ENCODE data around the gene HNRNPAB.
"Not testable (repeated sequence)": the region's sequence is repeated elsewhere in the genome, so short reads cannot be mapped to it uniquely, and the experiment has no call there.

Gene HNRNPAB

DNA sequence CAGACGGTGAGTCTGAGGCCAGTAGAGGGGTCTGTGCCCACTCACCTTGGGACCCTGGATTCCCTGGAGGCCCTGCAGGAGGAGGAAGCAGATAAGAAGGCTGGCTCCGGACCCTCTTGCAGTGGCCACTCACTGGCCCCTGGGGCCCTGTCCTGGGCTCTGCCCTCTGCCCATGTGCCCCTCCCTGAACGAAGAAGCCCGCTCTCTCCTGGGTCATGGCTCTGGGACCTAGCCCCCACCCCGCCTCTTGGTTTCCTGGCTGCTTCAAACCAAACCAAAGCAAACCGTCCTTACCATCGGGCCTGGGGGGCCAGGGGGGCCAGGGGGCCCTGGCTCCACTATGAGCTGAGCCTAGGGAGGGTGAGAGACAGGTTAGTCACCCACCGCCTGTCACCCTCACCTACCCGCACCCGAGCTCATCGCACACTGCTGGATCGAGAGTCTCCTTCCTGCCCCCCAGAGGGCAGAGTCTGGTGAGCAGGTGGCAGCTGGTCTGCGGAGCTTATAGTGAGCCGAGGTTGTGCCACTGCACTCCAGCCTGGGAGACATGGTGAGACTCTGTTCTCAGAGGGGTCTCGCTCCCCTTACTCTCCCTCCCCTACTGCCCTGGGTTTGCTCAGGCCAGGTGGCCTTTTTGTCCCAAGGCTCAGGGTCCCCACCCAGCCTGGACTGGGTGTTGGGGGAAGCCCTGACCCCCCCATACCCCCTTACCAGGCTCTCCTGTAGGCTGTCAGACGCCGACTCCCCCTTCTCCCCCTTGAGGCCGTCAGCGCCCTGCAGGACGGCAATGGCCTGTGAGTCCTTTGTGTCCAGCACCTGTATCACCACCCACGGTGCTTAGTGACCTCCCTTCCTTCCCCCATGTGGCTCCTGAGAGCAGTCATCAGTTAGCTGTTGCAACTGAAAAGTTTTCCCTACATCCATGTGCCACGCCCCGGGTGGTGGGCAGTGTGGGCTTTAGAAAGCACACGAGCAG is 43.4 kb downstream of the HNRNPAB start:
- no peak for DNase-seq

DNA sequence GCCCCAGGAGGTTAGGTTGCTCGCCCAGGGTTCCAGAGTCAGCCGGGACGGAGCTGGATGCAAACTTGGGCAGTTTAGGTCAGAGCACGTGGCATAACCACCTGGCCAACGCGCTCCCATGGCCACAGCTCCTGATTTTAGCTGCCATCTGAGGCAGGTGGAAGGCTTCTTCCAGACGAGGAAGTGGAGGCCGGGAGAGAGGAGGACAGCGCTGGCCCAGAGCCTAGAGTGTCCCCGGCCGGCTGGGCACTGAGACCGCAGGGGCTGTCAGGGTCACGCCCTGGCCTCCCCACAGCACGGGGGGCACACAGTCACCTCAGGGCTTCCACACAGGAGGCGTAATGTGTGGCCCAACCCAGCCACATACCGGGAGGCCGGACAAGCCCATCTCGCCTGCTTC is 44.4 kb downstream of the HNRNPAB start:
- no peak for DNase-seq

DNA sequence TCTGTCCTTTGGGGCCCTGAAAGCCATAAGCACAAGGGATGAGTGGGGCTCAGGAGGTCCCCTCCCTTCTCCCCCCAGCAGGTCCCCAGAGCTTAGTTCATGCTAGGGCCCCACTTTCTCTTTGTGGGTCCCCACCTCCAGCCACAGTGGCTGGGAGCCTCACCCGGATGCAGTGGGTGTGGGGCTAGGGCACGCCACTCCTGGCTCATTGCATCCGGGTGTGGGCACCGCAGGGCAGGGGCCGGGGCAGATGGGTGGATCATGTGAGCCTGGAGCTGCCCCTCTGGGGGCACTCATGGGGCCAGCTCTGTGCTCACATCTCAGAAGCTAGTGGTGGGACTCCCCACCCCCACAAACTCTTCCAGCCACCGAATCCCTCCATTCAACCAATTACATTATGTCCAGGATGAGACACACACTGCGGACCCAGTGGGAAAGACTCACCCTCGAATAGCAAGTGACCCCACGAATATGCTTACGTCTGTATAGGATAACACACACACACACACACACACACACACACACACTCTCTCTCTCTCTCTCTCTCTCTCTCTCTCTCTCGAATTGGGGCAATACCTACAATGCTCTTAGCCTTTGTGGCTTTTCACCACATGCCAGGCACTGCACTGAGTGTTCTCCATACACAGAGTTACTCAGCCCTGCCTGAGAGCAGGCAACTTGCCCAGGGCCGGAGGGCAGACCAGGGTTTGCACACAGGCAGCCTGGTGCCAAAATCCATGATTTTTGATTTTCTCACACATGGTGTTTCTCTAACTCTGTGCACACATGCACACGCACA is 45.1 kb downstream of the HNRNPAB start:
- DNase-seq, result no peak

DNA sequence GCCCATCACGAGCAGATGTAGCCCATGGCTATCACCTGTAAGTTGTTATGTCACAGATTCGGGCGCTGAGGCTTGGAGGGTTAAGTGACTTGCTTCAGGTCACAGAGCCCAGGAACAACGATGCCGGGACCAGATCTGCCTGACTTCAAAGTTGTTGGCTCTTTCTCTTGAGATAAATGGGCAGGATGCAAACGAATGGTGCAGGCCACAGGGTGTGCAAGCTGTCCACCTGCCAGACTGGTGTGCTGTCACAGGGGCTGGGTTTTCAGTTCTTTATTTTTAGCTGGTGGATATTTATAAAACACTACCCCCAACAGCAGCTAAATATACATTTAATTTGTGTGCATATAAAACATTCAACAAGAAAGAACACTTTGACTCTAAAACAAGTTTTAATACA is 45.9 kb downstream of the HNRNPAB start:
- DNase-seq, result no peak

DNA sequence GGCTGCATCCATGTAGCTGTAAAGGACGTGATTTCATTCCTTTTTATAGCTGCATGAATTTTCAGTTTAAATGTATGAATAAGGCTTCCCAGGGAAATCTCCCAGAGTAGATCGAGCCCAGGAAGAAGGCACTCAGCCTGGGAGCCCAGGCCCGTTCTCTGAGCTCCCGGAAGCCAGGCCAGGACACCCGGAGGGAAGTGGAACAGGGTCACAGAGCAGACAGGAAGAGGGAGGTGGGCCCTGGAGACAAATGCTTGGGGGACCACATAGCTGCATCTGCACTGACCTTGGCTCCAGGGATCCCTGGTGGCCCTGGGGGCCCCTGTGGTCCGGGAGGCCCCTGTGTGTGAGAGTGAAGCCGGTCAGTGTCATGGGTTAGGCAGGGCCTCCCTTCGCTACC is 47.9 kb downstream of the HNRNPAB start:
- no peak for DNase-seq

DNA sequence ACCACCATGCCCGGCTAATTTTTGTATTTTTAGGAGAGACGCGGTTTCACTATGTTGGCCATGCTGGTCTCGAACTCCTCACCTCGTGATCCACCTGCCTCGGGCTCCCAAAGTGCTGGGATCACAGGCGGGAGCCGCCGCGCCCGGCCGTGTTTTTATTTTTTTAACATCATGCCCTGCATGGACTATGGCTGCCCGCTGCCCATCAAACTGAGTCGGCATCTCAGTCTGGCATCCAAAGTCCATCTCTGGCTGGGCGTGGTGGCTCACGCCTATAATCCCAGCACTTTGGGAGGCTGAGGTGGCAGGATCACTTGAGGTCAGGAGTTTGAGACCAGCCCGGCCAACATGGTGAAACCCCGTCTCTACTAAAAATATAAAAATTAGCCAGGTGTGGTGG is 49.3 kb downstream of the HNRNPAB start:
- DNase-seq, result not testable (repeated sequence)

DNA sequence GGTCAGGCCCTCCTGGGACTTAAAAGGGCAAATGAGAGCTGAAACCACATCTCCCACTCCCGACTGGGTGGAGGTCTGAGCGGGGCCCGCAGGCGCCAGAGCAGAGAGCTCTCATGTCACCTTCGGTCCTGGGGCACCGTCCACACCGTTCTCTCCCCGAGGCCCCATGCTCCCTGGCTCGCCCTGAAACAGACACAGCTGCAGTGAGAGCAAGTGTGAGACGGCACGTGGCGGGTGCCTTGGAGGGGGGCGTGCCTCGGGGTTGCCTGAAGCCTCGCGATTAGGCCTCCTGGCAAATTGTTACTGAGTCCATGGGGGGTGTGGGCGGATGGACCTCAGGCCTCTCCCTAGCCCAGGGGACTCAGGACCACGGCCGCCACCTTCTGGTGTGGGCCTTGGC is 52.4 kb downstream of the HNRNPAB start:
- DNase-seq, result no peak

DNA sequence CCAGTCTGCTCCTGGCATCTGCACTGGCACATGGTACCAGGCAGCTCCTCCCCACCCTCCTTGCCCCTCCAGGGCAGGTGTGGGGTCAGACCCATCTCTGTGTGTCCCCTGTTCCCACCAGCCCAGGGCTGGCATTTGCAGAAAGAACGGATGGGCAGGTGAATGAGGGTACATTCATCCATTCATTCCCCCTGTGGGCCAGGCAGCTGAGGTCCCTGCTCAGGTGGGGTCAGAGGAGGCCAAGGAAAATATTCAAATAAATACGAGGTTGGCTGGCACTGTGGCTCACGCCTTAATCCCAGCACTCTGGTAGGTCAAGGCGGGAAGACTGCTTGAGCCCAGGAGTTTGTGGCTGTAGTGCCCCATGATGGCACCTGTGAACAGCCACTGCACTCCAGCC is 53.3 kb downstream of the HNRNPAB start:
- no peak for DNase-seq

DNA sequence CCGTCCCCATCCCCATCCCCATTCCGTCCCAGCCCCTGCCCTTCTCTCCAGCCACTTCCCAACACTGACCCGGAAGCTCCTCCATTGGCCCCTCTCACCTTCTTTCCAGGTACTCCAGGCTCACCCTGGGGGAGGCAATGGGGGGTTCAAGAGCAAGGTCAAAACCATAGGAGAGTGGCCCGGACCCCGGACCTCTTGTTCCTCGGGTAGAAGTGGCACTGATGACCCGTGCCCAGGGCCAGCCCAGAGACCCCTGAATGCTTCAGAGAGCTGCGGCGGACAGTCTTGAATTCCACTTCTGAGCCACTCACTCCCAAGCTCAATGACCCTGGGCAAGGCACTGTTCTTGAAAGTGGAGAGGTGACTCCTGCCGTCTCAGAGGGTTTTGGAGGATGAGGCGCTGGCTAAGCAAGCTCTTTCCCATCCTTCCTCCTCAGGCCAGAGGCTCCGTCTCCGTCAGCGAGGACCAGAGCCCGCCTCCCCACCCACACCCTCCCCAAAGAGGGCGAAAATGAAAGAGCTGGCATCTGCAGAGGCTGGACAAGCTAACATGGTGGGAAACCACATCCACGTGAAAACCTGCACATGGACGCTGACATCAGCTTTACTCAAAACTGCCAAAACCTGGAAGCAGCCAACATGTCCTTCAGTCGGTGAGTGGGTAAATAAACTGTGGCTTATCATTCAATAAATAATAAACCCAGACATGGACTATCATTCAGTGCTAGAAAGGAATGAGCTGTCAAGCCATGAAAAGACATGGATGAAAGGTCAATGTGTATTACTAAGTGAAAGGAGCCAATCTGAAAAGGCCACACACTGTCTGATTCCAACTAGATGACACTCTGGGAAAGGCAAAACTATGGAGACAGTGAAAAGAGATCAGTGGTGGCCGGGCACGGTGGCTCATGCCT is 55.5 kb downstream of the HNRNPAB start:
- DNase-seq, result no peak

Measured in activated CD4-positive, alpha-beta T cell treated with anti-CD3 and anti-CD28 coated beads, Interleukin-2, Interleukin-6, amounts not matched to agents 100 ng/mL and 50 ng/mL, durations not matched to agents 16 hours and 8 hours (primary cell).